ENCODE measurements around the gene OR2W1.
A peak's percentile ranks its signal among the peaks of the same experiment; 100 is the strongest.

Gene OR2W1

GRCh38 chr6:29045075-29045474, at the start of gene OR2W1:
TSS of gene OR2W1 (minus strand) at chr6:29045175. CDS start at chr6:29045175, 0 bp downstream.
- DNase-seq: no peak

DNA sequence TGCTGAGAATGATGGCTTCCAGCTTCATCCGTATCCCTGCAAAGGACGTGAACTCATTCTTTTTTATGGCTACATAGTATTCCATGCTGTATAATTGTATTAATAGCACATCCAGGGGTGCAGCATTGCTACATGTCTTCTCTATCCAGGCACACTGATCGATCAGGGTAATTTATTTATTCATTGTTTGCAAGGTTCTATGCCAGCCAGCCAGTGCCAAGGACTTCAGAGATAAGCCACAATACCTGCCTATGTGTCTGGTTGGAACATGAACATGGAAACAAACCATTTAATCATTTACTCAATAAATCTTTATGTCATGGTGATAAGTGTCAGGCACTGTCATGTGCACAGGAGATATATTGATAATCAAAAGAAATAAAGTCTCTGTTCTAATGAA, 48.0 kb upstream of the OR2W1 start:
- no peak for DNase-seq

DNA sequence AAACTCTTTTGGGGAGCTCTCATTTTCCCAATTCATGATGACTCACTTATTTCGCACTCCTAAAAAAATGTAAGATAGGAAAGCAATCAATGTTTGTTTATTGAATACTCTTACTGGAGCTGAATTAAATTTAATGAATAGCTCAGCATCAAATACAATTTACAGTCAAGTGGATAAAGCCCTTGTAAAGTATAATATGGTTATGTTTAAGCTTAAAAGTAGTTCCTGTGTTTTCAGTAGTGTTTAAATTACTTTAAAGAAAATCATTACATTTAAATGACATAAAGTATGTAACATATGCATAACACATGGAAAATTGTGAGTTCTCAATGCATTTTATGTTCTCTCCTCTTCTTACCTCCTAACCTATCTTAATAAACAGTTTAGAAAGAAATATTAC, 42.2 kb upstream of the OR2W1 start, which contains the start of gene OR2B3:
Gene OR2B3, minus strand, starts transcription at position 101 of the 400 bp plus-strand sequence. Its CDS starts 65 bp downstream, at position 36.
- no peak for DNase-seq

- DNase-seq: no peak
Measured at GRCh38 chr6:29082457-29082856, 37.5 kb upstream of the OR2W1 start.

DNA sequence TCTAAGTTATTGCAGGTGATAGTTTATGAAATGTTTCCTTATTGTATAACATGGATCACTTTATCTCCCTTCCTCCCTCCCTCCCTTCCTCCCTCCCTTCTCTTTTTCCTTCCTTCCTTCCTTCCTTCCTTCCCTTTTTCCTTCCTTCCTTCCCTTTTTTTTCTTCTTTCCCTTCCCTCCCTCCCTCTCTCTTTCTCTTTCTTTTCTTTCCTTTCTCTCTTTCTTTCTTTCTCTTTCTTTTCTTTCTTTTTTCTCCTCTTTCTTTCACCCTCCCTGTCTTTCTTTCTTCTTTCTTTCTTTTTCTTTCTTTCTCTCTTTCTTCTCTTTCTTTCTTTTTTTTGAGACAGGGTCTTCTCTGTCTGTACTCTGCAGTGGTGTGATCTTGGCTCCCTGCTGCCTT, 36.3 kb upstream of the OR2W1 start:
- DNase-seq: no peak

- no peak for DNase-seq
Measured at GRCh38 chr6:29079203-29079602, 34.2 kb upstream of the OR2W1 start.

DNA sequence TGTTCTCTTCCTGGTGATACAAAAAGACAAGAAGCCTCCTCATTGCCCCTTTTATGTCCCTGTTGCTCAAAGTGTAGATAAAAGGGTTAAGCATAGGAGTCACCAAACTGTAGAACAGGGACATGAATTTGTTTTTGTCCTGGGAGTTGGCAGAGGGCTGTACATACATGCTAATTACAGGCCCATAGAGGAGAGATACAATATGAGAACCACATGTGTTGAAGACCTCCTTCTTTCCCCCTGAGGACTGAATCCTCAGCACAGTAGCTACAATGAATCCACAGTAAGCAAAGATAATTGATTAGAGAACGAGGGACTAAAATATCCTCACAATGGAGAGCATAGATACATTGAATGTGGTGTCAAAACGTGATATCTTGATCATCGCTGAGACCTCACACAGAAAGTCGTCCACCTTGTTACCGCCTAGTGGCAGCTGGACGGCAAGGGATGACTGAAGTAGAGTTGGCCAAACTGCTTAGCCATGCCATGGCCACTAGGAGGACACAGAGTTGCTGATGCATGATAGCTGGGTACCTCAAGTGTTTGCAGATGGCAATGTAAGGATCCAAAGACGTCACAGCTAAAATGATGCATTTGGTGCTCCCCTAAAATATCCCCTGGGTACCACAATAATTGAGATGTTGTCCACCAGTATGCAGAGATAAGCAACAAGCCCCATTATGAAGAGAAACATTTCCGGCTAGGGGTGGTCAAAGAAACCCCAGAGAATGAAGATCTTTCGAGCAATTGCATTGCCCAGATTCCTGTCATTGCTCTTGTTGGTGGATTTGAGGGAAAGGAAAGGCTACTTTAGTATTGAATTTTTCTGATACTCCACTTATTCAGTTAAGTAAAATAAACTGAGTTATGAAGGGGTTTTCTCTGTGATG, 27.1 kb upstream of the OR2W1 start:
- DNase-seq: peak; percentile 46 to 55

GRCh38 chr6:29051680-29052079, 6.7 kb upstream of the OR2W1 start:
- no peak for DNase-seq

DNA sequence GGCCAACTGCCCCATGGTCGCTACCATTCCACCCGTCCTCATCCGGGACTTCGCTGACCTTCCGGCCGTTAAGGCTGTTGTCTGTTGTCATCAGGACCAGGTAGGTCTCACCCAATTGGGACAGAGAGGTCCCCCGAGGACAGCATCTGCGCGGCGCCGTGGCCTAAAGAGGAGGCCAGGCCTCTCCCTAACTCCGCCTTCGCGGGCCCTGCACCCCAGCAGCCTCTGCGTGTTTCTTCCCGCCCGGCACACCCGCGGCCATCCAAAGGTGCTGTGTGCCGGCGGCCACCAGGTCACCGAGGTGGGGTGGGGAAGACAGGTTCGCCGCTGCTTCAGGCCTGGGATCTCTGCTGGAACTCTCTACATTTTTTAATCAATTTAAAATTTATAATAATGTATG, 9.0 kb downstream of the OR2W1 start:
- DNase-seq: no peak

- no peak for DNase-seq
Measured at GRCh38 chr6:29028821-29029220, 16.2 kb downstream of the OR2W1 start.

DNA sequence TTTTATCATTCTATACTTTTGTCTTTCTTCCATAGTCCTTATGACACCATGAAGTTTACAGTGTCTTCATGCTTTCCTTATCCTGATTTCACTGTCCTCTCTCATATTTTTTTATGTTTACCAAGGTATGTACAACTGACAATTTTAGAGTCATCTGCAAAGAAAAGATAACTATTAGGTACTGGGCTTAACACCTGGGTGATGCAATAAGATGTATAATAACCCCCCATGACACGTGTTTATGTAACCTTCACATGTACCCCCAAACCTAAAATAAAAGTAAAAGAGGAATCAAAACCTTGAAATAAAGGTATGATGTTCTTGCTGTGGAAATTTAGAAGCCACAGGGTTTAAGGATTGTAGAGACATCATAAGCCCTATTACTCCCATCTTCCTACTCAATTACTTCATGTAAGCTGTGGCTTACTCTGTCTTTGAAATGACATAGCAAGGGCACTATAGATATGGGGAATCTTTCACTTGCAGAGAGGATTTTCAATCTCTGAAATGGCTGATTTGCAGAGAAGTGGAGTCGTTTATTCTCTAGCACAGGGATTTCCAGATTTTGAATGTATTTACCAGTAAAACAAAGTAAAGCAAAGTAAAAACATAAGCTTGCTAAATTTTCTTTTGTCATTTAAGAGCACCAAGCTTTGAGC, 18.9 kb downstream of the OR2W1 start:
- no peak for DNase-seq

DNA sequence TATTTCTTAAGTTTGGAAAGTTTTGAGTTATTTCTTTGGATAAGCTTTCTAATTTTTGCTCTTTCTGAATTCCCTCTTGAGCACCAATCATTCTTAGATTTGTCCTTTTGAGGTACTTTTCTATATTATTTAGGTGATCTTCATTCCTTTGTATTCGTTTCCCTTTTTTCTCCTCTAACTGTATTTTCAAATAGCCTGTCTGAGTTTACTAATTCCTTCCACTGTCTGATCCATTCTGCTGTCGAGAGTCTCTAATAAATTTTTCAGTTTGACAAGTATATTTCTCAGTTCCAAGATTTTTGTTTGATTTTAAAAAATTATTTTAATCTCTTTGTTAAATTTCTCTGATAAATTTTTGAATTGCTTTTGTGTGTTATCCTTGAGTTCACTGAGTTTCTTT, 23.5 kb downstream of the OR2W1 start:
- no peak for DNase-seq

GRCh38 chr6:29019629-29020028, 25.3 kb downstream of the OR2W1 start:
- DNase-seq: no peak

DNA sequence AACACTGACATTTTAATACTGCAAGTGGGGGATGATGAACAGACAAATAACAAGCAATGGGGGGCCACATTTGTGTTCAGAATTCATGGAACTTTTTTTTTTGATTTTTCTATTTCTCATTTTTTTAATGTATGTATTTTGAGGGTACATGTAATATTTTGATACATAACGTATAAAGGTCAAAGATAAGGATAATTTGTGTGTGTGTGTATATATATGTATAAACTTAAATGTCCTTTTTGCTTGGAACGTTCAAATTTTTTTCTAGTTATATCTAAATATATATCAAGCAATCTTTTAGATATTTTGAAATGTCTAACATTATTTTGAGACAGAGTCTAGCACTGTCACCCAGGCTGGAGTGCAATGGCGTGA, 27.6 kb downstream of the OR2W1 start:
- no peak for DNase-seq

GRCh38 chr6:29016559-29017427, 28.2 kb downstream of the OR2W1 start:
- peak; percentile 65 to 70 for DNase-seq

DNA sequence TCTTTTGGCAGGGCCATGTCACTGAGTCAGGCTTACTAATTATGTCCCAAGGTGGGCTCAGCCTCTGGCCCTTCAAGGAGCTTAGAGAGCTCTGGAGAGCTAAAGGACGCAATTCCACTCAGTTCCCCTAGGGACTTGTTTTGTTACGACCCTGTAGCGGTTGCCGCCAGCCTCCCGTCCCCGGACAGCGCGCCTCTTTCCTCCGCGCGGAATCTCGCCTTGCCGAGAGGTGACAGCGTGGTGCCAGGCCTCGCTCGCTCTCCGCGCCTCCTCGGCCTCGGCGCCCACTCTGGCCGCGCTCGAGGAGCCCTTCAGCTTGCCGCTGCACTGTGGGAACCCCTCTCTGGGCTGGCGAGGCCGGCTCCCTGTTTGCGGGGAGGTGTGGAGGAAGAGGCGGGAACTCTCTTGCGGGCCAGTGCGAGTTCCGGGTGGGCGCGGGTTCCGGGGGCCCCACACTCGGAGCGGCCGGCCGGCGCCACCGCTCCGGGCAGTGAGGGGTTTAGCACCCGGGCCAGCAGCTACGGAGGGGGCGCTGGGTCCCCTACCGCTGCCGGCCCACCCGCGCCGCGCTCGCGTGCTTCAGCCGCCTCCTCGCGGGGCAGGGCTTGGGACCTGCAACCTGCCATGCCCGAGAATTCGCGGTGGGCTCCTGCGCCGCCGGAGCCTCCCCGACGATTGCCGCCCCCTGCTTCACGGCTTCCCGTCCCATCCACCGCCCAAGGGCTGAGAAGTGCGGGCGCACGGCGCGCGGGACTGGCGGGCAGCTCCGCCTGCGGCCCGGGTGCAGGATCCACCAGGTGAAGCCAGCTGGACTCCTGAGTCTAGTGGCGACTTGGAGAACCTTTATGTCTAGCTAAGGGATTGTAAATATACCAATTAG, 30.0 kb downstream of the OR2W1 start:
- no peak for DNase-seq

DNA sequence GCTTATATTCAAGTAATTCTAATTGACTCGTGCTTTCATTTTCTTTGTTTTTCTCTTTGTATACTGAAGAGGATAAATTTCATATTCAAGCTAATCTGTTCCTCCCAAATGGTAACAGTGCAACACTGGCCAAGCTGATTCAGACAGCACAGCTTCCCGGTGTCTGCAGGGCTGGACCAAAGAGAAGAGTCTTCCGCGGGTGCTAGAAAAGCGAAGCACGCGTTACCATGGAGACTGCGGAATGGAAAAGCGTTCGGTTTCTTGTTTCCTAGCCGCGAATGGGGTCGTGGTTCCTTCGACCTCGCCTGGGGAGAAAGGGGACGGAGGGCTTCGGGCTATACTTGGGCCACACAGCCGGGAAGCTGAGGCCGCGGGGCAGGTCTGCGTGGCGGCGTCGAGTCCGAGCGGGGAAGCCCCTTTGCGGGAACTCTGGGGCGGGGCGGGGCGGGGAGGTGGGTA, 33.7 kb downstream of the OR2W1 start:
- DNase-seq: peak in 1 of 2 experiments; percentile 38

DNA sequence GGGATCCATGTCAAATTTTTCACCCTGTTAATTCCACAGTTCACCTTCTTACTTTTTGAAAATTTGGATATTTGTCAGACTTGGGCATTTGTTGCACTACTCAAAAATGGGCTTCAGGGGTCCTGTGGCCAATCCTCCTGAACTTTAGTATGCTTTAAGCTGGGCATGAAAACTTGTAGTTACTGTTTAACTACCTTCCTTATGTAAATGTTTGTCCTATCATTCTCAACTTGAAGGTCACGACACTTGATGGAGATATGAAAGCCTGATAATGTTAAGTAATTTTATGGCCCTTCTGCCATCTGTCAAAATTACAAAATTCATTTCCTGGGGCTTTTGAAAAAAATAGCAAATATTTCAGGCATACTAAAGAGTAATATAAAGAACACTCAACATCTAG, 35.6 kb downstream of the OR2W1 start:
- no peak for DNase-seq

GRCh38 chr6:29008089-29008488, 36.9 kb downstream of the OR2W1 start:
- DNase-seq: no peak

- peak in 1 of 2 experiments; percentile 32 for DNase-seq
Measured at GRCh38 chr6:29005183-29005885, 39.6 kb downstream of the OR2W1 start, which contains the start of gene ZNF311. TSS of gene ZNF311 (minus strand) at chr6:29005315. CDS start at chr6:29003954, 1,361 bp downstream.

DNA sequence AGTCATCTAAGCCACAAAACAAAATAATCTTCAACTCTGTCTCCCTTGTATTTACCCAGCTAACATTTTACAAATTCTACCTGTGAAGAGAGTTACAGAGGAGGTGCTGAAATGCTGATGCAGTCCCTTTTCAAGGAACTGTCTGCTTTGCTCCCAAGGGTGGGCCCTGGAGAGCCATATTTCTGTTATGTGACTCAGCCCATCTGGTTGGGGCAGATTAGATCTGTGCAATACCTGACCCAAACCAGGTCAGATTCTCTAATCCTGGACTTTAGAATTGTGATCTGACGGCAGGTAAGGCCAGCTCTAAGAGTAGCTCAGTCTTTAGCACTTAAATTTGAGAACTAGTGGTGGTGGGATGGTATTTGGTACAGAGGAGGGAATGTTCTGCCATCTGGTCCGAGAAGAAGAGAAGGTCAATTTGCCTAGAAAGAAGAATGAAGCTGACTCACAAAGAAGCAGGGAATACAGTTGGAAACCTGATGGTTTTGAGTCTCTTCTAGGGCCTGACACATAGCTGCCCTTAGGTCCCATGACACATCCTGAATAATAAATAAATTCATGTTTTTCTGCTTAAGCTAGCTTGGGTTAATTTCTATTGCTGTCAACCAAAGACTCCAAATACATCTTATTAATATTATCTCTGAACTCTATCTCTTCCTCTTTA, 48.0 kb downstream of the OR2W1 start:
- no peak for DNase-seq

All from SHP77 (cell line).